HG03520 (cell line): ENCODE measurements around the gene CLVS2.

Source experiments
- ATAC-seq: cut with Tn5 transposase; IDR thresholded peaks from one replicate; pipeline ENCODE4 v1.9.1; 2021; ENCODE audit warnings: mild to moderate bottlenecking, moderate library complexity; ENCODE audit not compliant: unreplicated experiment

Gene CLVS2

DNA sequence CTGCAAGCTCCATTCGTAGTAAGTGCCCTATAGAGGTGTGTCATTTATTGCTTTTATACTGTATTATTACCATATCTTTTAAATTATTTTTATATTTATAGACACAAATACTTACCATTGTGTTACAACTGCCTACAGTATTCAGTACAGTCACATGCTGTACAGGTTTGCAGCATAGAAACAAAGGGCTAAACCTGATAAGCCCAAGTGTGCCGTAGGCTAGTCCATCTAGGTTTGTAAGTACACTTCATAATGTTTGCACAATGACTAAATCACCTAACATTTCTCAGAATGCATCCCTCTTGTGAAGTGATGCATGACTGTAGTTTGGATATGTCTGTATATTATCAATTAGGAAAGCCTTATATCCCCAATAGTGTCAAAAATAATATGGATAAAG lies 122.8 kb downstream of the CLVS2 start:
- ATAC-seq: no peak
